Fibroblast of skin of abdomen (primary cell): ENCODE results near the gene SMAD7. TPM values are rescaled to one million over a fixed set of nuclear protein-coding genes. Genes with fewer than 3 reads are reported as not detected.

Experiments
- DNase-seq: peaks from one replicate; pipeline ENCODE4 v3.0.0-alpha.2; 2013
- polyA plus RNA-seq, 2 experiments: library from polyadenylated mRNA; unstranded; fragments of 120-200 nt; gene quantifications; one replicate each; pipeline ENCODE4 v1.2.1, GENCODE V29; 2013; ENCODE audit not compliant: insufficient read length in 2 of 2

SMAD7 gene, protein sequence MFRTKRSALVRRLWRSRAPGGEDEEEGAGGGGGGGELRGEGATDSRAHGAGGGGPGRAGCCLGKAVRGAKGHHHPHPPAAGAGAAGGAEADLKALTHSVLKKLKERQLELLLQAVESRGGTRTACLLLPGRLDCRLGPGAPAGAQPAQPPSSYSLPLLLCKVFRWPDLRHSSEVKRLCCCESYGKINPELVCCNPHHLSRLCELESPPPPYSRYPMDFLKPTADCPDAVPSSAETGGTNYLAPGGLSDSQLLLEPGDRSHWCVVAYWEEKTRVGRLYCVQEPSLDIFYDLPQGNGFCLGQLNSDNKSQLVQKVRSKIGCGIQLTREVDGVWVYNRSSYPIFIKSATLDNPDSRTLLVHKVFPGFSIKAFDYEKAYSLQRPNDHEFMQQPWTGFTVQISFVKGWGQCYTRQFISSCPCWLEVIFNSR
- 23.5 TPM for polyA plus RNA-seq (2013, experiment 1 of 2; ENCODE audit: insufficient read length)
- 21.8 TPM for polyA plus RNA-seq (2013, experiment 2 of 2; ENCODE audit: insufficient read length)

DNA sequence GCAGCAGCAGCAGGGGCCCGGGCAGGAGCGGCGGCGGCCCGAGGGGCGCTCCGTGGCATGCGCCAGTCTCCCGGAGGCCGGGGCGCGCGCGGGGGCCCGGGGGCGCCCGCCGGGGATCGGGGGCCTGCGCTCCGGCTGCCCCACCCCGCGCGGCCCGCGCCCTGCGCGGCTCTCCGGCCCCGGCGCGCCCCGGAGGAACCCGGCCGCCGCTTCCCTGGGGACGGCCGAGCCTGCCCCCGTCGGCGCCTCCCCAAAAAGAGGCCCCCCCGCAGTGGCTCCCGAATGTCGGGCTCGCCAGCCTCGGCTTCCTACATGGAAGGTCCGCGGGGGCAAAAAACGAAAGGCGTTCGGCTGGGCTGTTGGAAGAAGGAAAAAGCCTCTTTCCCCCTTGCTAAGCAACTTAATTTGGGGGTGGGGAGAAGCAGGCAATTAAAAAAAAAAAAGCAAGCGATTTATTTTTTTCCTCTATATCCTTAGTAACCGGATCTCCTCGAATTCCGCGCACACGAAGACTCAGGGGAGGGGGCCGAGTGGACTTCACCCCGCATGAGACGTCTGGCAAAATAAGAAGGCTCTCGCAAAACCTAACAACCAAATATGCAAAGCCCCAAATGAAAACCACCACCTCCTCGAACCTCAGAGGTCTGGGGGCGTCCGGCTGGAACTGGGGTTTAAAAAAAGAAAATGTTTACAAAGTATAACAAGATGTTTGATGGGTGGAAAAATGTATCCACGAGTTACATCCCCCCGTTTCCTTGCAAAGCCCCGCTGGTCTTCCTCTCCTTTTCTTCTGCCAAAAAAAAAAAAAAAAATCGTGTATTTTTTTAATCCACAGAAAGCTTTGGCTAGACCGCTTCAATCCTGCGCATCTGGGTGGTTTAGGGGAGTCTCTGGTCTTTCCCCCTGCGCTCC is at the start of gene SMAD7:
Gene SMAD7, minus strand, starts transcription at position 430 of the 912 bp plus-strand sequence. CDS start 541 bp downstream, outside the sequence.
- DNase-seq: no peak

DNA sequence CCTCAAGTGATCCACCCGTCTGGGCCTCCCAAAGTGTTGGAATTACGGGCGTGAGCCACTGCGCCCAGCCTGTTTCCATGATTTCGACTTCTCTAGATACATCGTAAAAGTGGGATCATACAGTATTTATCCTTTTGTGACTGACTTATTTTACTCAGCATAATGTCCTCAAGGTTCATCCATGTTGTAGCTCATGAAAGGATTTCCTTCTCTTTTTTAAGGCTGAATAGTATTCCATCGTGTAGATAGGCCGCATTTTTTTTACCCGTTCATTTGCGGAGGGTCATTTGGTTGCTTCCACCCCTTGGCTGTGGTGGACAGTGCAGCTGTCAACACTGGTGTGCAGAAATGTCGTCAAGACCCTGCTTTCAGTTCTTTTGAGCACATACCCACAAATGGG is 48.8 kb upstream of the SMAD7 start:
- DNase-seq: no peak

DNA sequence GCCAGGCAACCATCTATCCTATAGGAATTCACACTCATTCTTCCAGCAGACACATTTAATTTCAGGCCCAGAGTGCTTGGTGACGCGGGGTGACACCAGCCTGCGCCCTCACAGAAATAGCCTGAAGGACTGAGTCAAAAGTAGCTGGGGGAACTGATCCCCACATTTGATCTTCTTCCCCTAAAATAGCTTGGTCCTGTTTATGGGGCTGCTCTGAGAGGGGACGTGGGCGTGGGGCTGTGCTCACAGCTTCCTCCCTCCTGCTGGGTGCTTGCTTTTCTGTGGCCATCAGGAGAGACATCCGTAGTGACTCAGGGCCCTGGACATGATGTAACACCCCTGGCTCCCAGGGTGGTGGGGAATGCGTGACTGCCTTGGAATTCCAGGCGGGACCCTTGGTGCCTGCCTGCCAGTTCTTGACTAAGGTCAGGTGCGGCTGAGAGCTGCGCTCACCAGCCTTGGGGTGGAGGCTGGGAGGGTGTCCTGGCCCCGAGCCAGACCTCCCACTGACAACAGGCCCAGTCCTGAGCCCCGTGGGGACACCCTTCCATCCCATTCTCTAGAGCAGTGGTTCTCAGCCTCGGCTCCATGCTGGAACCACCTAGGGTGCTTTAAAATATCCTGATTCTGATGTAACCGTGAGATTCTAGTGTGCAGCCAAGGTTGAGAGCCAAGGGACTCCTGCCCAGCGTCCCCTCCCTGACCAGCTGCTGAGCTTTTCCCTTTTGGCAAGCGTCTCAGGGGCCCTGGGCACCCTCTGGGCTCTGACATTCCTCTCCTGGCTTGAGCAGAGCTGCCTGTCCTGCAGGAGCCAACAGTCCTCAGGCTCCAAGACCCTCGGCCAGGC is 47.4 kb upstream of the SMAD7 start:
- peak; percentile 96 for DNase-seq

DNA sequence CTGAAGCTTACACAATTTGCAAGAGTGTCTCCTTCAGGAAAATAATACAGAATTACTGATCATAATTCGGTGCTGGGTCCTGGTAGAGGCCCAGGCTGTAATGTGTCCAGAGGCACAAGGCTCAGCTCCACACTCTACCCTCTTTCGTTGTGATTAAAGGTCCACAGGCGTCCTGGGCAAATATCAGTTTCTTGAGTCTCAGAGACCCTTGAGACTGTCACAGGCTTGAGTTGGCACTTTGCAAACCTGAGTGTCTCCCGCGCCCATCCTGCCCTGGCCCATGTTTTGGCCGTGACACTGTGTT is 46.9 kb upstream of the SMAD7 start:
- no peak for DNase-seq

DNA sequence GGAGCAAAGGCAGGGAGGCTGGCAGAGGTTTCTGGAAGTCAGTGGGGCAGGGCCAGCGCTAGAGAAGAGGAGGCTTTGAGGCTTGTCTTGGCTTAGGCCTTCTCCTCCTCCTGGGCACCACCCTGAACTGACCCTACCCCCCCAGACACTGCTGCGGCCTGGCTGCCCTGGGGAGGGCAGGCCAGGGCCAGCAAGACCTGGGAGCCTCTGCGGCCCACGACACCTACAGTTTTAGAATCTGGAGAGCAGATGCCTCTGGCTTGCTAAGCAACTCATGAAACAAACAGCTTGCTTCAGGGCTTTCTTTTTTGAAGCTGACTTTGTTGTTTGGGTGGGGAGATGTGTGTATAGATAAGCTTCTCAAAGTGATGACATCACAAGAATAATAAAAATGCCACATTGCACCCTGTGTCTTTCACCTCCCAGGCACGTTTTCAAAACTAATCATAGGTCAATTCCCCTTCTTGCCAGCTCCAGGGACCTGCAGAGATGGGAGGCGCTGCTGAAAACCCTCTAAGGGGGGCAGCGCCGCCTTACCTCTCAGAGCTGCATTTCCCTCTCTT is 46.2 kb upstream of the SMAD7 start:
- DNase-seq: peak; percentile 73

DNA sequence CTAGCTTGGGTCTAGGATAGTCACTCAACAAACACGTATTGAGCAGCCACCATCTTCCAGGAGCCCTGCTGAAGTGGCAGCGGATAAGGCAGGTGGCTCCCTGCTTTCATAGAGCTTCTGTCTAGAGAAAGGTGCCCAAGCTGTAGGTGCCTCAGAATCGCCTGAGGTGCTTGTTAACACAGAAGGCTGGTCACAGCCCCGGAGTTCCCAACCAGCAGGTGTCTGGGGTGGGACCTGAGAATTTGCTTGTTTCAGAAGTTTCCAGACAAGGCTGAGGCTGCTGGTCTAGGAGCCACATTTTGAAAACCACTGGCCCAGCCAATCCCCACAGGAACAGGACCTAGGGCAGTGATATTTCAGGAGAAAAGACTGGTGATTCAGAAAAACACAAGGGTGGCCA is 45.3 kb upstream of the SMAD7 start:
- no peak for DNase-seq

DNA sequence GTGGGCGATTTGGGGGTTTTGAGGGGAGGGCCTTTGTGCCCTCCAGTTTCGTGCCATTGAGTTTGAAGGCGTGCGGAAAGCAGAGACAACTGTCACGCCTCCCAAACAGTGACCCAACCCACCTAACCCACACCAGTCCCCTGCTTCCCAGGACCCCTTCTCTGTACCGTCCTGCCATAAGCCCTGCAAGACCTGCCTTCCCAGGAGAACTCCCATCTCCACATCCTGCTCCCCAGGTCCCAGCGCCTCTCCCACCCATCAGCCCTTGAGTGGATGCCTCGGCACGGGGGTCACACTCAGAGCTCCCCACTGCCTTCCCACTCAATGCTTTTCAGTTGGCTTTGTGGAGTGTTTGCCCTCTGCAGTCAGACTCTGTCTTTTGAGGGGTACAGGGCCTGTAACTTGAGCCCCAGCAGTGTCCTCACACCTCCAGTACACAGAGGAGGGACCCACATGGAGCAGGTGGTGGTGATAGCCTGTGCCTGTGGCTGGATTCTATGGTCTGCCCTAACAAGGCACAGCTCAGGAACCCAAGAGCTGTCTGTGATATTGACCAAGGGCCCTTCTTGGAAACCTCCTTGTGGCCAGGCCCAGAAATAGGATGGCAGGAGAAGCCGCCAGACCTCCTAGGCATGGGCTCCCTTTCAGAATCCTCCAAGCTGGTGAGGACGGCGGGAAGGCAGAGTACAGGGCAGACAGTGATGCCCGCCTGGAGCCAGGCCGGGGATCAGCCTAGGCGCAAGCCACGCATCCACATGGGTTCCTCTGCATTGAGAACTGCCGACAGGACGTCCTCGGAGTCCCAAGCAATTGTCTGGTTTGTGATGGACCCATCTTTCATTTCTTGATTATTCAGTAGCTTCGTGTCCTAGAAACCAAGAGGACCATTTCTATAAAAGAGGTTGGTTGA is 44.4 kb upstream of the SMAD7 start:
- DNase-seq: no peak

DNA sequence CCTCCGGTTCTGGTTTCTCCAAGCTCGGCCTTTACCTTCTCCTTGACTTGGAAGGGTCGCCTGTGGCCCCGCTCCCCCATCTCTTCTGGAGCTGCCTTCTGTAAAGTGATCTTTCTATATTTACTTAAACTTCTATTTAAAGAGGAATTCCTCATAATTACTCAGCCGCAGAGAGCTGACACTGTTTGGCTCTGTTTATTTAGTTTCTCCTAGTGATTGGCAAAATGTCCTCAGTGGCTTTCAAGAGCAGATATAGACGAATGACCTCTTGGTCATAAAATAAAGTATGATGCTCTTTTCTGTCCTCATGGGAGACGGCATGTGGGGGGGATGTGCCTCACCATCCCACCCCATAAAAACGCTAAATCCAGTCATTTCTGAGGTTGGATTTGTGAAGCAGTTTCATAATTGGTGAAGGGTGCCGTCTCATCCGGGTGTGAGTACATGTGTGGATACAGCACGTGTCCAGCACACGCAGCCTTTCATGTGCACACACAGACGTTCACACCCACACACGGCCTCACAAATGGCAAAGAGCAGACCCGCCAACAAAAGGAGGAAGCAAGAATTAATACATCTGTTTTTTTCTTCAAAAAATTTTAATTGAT is 43.4 kb upstream of the SMAD7 start:
- peak; percentile 67 for DNase-seq

DNA sequence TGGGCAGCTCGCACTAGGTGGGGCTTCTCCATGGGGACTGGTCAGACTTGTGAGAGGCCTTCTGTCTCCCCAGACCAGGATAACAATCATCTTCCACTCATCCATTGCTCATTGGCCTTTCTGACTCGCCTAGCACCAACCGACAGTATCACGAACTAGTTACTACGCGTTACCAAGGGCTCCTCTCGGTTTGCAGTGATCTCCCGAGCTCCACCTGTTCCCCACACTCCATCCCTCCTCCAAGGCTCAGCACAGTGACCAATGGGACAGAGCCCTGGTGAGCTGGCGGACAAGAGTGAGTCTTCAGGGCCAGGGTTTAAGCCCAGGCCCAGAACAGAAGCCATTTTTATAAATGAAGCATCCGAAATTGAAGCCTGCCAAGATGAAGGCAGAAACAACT is 42.8 kb upstream of the SMAD7 start:
- DNase-seq: no peak

DNA sequence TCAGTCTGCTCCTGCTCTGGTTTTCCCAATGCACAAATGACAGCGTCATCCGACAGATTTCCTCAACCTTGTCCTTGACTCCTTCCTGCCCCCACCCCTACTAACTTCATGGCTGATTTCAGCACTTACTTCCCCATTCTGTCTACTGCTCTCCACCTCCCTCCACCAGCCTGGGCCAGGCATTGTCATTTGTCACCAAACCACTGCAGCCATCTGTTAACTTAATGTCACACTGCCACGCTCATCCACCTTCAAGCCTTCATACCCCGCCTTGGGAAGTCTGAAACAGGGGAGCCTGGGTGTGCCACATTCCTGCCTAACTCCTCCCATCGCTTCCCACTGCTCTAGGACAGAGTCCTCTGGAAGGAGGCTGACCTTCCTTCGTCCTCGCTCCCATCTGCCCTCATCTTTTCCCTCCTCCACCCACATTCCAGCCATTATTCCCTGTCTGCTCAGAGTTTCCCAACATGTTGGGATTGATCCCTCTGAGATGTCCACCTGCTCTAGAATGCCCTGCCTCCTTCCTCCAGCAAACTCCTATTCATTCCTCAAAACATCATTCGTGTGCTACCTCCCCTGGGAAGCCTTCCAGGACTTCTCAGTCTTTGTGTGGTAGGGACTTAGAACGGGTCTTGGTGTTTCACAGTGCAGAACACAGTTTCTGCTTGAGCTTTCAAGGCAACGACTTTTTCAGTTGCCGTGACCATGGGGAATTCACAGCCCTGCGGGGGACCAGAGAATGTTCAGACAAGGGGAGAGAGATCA is 42.2 kb upstream of the SMAD7 start:
- no peak for DNase-seq

DNA sequence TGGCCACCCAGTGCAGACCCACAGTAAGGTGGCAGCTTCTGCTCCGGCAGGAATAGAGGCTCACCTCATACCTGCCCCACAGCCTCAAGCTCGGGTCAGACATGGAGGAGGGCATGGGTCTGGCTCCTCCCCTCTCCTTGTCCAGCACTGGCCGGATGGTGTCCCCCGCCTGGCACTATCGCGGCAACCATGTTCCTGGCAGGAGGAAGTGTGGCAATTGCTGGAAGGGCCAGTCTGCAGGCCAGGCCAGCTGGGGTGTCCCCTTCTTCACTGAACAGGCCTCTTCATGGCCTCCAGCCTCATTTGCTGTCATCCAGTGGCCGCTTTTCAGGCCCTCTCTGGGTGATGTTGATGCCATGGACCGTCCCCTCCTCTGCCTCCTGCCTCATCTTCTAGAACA is 41.4 kb upstream of the SMAD7 start:
- DNase-seq: no peak

DNA sequence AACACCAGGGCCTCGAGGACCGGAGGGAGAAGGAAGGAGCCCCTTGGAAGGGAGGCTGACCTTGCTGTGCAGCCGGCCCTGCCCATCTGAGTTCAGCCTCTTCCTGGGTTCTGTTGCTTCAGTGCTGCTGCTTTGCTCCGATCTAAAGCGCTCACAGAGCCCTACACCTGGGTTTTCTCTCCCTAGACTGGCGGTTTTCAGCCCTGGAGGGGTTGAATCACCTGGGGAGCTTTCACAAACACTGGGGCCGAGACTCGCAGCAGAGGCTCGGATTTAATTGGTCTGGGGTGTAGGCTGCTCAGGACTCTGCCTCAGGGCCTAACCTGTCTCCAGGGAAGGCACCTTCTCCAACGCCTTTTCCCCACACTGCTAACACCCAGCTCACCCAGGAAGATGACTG is 40.9 kb upstream of the SMAD7 start:
- DNase-seq: no peak

DNA sequence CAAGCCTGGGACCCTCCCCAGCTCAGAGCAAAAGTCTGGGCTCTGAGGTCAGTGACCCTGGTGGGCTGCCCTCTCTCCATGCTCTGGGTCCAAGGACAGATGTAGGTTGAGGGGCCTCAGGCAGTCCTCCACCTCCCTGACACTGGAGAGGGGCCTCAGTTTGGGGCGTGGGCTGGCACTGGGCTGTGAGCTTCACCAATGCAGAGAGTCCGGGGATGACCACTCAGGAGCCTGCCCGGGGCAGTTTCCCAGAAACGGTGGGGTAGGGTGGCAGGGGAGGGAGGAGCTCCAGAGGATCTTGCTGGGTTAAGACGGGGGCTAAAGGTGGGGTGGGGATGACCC is 40.5 kb upstream of the SMAD7 start:
- DNase-seq: no peak

DNA sequence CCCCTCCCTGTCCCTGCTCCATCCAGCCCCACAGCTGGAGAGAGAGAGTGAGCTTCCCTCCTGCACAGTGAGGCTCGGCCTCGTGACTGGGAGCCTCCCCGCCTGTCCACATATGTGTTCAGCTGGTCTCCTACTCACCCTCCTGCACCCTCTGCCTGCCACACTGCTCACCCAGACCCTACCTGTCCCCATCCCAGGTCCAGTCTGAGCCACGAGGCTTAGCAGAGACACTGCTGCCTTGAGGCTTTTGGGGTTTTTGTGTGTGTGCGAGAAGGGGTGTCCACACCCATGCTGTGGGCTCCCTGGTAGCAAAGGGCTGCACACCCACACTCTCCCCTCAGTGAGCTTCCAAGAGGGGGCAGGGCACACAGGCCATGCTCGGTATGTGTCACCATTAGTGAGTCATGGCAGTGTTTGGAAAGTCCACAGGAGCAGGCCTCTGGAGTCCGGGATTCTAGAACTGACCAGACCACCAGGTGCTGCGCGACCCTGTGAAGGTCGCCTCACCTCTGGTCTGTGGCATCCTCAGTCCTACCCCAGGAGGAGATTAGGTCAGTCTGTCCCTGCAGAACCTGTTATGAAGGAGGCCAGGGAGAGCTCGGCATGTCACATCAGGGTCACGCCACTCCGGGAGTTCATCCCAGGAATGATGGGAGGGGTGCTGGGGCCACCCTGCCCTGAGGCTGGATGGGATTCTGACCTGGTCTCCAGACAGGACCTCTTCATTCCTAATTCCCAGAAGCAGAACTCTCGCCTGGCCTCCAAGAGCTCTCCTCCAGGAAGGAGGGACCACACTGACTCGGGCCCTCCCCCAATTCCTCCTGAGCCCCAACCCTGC is 39.9 kb upstream of the SMAD7 start:
- peak; percentile 63 for DNase-seq

DNA sequence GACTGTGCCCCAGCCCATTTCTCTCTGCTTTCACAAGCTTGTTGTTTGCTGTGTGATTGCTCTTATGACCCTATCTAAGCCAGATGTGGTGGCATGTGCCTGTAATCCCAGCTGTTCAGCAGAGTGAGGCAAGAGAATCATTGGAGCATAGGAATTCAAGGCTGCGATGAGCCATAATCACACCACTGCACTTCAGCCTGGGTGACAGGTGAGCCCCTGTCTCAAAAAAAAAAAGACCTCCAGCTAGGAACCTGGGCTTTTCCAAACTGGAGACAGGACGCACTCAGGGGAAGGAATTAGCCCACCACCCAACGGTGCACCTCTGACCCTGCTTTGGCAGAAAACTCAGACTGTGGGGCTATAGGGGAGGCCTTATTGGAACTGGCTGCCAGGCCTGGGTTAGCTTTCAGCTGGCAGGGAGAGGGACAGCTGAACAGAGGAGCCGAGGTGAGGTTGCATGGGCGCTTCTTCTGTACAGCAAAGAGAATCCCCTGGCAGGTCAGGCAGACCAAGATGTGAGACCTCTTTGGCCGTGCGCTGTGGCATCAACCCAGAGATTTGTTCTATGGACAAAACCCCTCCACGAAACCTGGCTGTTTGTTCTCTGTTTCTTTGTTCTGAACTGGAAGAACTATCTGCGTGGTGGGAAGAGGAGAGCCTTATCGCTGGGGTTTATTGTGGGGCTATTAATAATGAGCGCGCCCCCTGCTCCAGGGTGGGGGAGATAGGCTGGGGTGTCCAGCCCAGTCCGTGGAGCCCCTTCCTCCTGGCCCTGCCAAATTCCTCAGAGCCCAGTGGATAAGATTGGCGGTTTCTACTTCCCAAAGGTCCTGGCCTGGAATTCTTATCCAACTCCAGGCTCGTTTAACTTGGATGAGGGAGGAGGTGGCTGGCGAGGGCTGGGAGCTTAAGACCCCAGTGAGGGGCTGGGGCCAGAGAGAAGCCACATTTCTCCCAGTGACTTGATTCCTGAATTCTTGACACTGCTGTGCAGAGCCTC is 38.8 kb upstream of the SMAD7 start:
- DNase-seq: no peak

DNA sequence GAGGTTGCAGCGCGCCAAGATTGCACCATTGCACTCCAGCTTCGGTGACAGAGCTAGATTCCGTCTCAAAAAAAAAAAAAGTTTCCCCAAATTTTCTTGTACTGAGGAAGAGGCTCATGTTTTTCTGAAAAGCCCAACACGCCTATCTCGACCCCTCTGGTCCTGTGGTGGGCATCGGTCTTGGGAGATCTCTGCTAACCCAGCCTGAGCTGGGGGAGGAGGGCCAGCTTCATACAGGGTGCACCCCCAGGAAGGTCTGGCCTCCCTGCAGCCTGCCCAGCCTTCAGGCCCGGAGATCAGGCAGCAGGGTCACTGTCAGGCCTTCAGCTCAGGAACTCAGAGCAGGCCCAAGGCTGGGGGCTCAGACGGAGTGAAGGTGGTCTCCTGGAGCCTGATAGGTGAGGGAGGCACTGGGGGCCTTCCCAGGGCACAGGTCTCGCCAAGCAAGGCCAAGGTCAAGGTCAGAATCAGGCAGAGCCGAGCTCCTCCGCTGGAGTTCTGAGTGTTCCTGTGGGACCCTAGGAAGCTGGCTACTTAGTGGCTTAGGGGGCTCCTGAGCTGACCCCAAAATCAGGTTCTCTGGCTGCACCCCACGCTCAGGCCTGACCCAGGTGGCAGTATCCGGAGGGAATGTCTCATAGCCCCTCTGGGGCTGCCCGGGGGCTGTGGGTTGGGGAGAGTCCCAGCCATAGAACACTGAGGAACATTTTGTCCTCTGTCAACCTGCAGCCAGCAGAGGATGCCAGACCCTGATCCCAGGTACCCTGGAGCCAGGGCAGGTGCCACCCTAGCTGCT is 37.9 kb upstream of the SMAD7 start:
- DNase-seq: no peak

DNA sequence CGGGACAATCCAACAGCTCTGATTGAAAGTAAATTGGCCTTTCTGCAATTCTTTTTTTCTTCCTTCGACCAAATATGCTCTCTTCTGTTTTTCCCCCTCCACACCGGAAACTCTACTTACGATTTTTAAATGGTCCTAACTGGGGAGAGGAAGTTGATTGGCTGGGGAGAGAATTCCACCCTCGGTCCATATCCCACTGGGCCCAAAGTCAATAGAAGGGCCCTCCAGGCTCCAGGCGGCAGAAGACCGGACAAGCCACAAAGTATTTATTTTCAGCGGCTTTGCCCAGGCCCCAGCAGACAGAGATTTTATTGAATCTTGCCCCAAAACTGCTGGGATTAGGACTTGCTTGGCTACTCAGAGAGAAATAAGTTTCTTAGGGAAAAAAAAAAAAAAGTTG is 37.1 kb upstream of the SMAD7 start:
- no peak for DNase-seq
